ENCODE results near the gene ID1. TPM values are rescaled to one million over a fixed set of nuclear protein-coding genes. Genes with fewer than 3 reads are reported as not detected.

The ID1 gene
- total and polyA plus RNA-seq, 2 of the 13 experiments (the other 11 are each of a cell fraction or from before 2014, with no cell fraction given), result 320 to 419 TPM

- peak; percentile 93 for TF ChIP-seq MXD4 (CRISPR knock-in tag; IDR thresholded peaks at IDR 0.05)
- TF ChIP-seq ZNF776 (CRISPR knock-in tag; IDR thresholded peaks at IDR 0.05), result peak; percentile 75; the same call in 1 of the 2 replicates
- TF ChIP-seq ZNF569 (CRISPR knock-in tag; IDR thresholded peaks at IDR 0.05; ENCODE audit: borderline replicate concordance), result peak; percentile 19; the same call in 1 of the 2 replicates
- TF ChIP-seq ZNF235 (CRISPR knock-in tag; IDR thresholded peaks at IDR 0.05; ENCODE audit: borderline replicate concordance), result peak; percentile 66; the same call in 1 of the 2 replicates
- TF ChIP-seq ZNF607 (CRISPR knock-in tag; IDR thresholded peaks at IDR 0.05; ENCODE audit: borderline replicate concordance), result peak; percentile 99
- TF ChIP-seq, protein P1, sequence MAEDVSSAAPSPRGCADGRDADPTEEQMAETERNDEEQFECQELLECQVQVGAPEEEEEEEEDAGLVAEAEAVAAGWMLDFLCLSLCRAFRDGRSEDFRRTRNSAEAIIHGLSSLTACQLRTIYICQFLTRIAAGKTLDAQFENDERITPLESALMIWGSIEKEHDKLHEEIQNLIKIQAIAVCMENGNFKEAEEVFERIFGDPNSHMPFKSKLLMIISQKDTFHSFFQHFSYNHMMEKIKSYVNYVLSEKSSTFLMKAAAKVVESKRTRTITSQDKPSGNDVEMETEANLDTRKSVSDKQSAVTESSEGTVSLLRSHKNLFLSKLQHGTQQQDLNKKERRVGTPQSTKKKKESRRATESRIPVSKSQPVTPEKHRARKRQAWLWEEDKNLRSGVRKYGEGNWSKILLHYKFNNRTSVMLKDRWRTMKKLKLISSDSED (CRISPR knock-in tag; IDR thresholded peaks at IDR 0.05), result 0 out of 2 replicates have a peak, but pooled peaks have one; percentile 38
- TF ChIP-seq, protein P2, sequence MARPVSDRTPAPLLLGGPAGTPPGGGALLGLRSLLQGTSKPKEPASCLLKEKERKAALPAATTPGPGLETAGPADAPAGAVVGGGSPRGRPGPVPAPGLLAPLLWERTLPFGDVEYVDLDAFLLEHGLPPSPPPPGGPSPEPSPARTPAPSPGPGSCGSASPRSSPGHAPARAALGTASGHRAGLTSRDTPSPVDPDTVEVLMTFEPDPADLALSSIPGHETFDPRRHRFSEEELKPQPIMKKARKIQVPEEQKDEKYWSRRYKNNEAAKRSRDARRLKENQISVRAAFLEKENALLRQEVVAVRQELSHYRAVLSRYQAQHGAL (CRISPR knock-in tag; IDR thresholded peaks at IDR 0.05; ENCODE audit: not compliant biosample characterization), result peak; percentile 63
- TF ChIP-seq, protein P3, sequence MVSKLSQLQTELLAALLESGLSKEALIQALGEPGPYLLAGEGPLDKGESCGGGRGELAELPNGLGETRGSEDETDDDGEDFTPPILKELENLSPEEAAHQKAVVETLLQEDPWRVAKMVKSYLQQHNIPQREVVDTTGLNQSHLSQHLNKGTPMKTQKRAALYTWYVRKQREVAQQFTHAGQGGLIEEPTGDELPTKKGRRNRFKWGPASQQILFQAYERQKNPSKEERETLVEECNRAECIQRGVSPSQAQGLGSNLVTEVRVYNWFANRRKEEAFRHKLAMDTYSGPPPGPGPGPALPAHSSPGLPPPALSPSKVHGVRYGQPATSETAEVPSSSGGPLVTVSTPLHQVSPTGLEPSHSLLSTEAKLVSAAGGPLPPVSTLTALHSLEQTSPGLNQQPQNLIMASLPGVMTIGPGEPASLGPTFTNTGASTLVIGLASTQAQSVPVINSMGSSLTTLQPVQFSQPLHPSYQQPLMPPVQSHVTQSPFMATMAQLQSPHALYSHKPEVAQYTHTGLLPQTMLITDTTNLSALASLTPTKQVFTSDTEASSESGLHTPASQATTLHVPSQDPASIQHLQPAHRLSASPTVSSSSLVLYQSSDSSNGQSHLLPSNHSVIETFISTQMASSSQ (IDR thresholded peaks at IDR 0.05; ENCODE audit: low read depth), result peak; percentile 52; the same call in 1 of the 2 replicates
- TF ChIP-seq, protein P3 (CRISPR knock-in tag; IDR thresholded peaks at IDR 0.05; ENCODE audit: borderline replicate concordance), result peak; percentile 91
- TF ChIP-seq ZNF644 (CRISPR knock-in tag; IDR thresholded peaks at IDR 0.05; ENCODE audit: low read depth), result peak; percentile 36; the same call in 1 of the 2 replicates
- TF ChIP-seq GFI1 (CRISPR knock-in tag; IDR thresholded peaks at IDR 0.05; ENCODE audit: borderline replicate concordance), result peak; percentile 88
- TF ChIP-seq, protein P4, sequence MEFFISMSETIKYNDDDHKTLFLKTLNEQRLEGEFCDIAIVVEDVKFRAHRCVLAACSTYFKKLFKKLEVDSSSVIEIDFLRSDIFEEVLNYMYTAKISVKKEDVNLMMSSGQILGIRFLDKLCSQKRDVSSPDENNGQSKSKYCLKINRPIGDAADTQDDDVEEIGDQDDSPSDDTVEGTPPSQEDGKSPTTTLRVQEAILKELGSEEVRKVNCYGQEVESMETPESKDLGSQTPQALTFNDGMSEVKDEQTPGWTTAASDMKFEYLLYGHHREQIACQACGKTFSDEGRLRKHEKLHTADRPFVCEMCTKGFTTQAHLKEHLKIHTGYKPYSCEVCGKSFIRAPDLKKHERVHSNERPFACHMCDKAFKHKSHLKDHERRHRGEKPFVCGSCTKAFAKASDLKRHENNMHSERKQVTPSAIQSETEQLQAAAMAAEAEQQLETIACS (CRISPR knock-in tag; IDR thresholded peaks at IDR 0.05), result peak; percentile 16; the same call in 1 of the 2 replicates
- peak; percentile 98 for TF ChIP-seq ZNF230 (CRISPR knock-in tag; IDR thresholded peaks at IDR 0.05)
- TF ChIP-seq, protein P5, sequence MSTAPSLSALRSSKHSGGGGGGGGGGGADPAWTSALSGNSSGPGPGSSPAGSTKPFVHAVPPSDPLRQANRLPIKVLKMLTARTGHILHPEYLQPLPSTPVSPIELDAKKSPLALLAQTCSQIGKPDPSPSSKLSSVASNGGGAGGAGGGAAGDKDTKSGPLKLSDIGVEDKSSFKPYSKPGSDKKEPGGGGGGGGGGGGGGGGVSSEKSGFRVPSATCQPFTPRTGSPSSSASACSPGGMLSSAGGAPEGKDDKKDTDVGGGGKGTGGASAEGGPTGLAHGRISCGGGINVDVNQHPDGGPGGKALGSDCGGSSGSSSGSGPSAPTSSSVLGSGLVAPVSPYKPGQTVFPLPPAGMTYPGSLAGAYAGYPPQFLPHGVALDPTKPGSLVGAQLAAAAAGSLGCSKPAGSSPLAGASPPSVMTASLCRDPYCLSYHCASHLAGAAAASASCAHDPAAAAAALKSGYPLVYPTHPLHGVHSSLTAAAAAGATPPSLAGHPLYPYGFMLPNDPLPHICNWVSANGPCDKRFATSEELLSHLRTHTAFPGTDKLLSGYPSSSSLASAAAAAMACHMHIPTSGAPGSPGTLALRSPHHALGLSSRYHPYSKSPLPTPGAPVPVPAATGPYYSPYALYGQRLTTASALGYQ (CRISPR knock-in tag; IDR thresholded peaks at IDR 0.05), result peak; percentile 84
- TF ChIP-seq ONECUT2 (CRISPR knock-in tag; IDR thresholded peaks at IDR 0.05), result no peak
- peak; percentile 98 for TF ChIP-seq IKZF5 (CRISPR knock-in tag; IDR thresholded peaks at IDR 0.05)
- TF ChIP-seq PHF20 (CRISPR knock-in tag; IDR thresholded peaks at IDR 0.05), result peak; percentile 57
These were observed at the start of gene ID1 (continued) for GRCh38 chr20:31605031-31605901.

Data from HepG2 (cell line).